Endothelial cell of umbilical vein (primary cell): ENCODE measurements around the gene GRID2. TPM values are rescaled to one million over a fixed set of nuclear protein-coding genes. Genes with fewer than 3 reads are reported as not detected.

ENCODE experiments used
- BruUV-seq: library from RNA; stranded (reverse); fragments of 400-500 nt; replicated peaks from 2 replicates; lab custom pipeline; 2021; lab: Mats Ljungman, UMichigan
- CTCF ChIA-PET: fragments of 300-600, 350-600 bp; sonication (Branson Sonifier 250); formaldehyde crosslinking; loops from one replicate; lab custom pipeline; 2021; ENCODE audit warnings: antibody characterized with exemption, inconsistent platforms; lab: Charles Lee
- POLR2A ChIA-PET: fragments of 300-600, 350-600 bp; sonication (Branson Sonifier 250); formaldehyde crosslinking; loops from one replicate; lab custom pipeline; 2021; ENCODE audit warnings: antibody characterized with exemption, inconsistent platforms; lab: Charles Lee
- DNase-seq: peaks from one replicate; pipeline ENCODE4 v3.0.0-alpha.2; 2011; ENCODE audit warnings: low read depth, low spot score
- FAIRE-seq: peaks from 2 replicates; lab custom pipeline; 2011; peaks lifted over from hg19 to GRCh38; lab: Jason Lieb, UNC
- H2AFZ ChIP-seq: 2 replicates; pipeline ENCODE4 v1.6.0; 2012; ENCODE audit warnings: low read depth, low read length, control low read depth, inconsistent platforms
- H3K27ac ChIP-seq: 2 replicates; pipeline ENCODE4 v1.5.1; 2011; ENCODE audit warnings: low read depth, mild to moderate bottlenecking, control low read depth, low read length, moderate library complexity; ENCODE audit not compliant: insufficient read depth
- H3K27me3 ChIP-seq, 2 experiments: 2 replicates each; pipeline versions ENCODE4 v1.6.0 to v1.6.1; 2011; ENCODE audit warnings: low read length in 2 of 2, mixed read lengths in 1 of 2; ENCODE audit not compliant: control insufficient read depth in 2 of 2, insufficient read depth in 2 of 2
- H3K36me3 ChIP-seq, 2 experiments: 2 replicates in 1 of 2; 3 replicates in 1 of 2; pipeline ENCODE4 v1.5.1; 2011; ENCODE audit warnings: low read length in 2 of 2, mild to moderate bottlenecking in 1 of 2, moderate library complexity in 1 of 2; ENCODE audit not compliant: control insufficient read depth in 2 of 2, insufficient read depth in 2 of 2; ENCODE audit errors: extremely low read depth in 1 of 2
- H3K4me1 ChIP-seq: 3 replicates; pipeline ENCODE4 v1.5.1; 2011; ENCODE audit warnings: mild to moderate bottlenecking, low read length; ENCODE audit not compliant: control insufficient read depth, insufficient read depth; ENCODE audit errors: extremely low read depth
- H3K4me2 ChIP-seq: 2 replicates; pipeline ENCODE4 v1.6.1; 2011; ENCODE audit warnings: low read length, control low read depth, mixed read lengths; ENCODE audit not compliant: insufficient read depth
- H3K4me3 ChIP-seq, 3 experiments: fragments of 200-600 bp in 1 of 3; sonication (generic), shearing (Covaris generic) in 1 of 3; replicated peaks in 1 of 3; 2 replicates each; pipeline ENCODE4 v1.5.1; 2011 to 2016; ENCODE audit warnings: control low read depth in 3 of 3, low read length in 3 of 3, mild to moderate bottlenecking in 2 of 3, inconsistent platforms in 1 of 3, low read depth in 1 of 3, moderate library complexity in 1 of 3; ENCODE audit not compliant: insufficient read depth in 1 of 3
- H3K79me2 ChIP-seq: 2 replicates; pipeline ENCODE4 v1.6.0; 2012; ENCODE audit warnings: low read length, inconsistent platforms; ENCODE audit not compliant: control insufficient read depth, insufficient read depth
- H3K9ac ChIP-seq: replicated peaks from 2 replicates; pipeline ENCODE3; 2011; ENCODE audit warnings: low read length, control low read depth; ENCODE audit not compliant: insufficient read depth; ENCODE audit errors: extremely low read depth
- H3K9me1 ChIP-seq: replicated peaks from 3 replicates; pipeline ENCODE4 v1.6.0; 2011; ENCODE audit warnings: mild to moderate bottlenecking, low read length; ENCODE audit not compliant: control insufficient read depth, insufficient read depth; ENCODE audit errors: extremely low read depth
- H3K9me3 ChIP-seq: replicated peaks from 2 replicates; pipeline ENCODE4 v1.5.1; 2012; ENCODE audit warnings: low read length, inconsistent platforms; ENCODE audit not compliant: control insufficient read depth, insufficient read depth
- H4K20me1 ChIP-seq: replicated peaks from 2 replicates; pipeline ENCODE3; 2011; ENCODE audit warnings: mild to moderate bottlenecking, low read length; ENCODE audit not compliant: control insufficient read depth, insufficient read depth; ENCODE audit errors: extremely low read depth
- EZH2 ChIP-seq: IDR thresholded peaks from 2 replicates; pipeline ENCODE4 v1.6.1; 2012; ENCODE audit warnings: borderline replicate concordance, low read depth, mild to moderate bottlenecking, moderate library complexity, low read length, inconsistent platforms; ENCODE audit not compliant: severe bottlenecking
- FOS ChIP-seq: IDR thresholded peaks from 2 replicates; pipeline ENCODE4 v1.6.1; 2011; ENCODE audit warnings: mild to moderate bottlenecking, low read length, moderate library complexity, borderline replicate concordance; ENCODE audit not compliant: insufficient read depth
- GATA2 ChIP-seq: IDR thresholded peaks from 2 replicates; pipeline ENCODE4 v1.7.0; 2011; ENCODE audit warnings: low read depth, mild to moderate bottlenecking, moderate library complexity, mixed read lengths, low read length; ENCODE audit not compliant: insufficient read length, insufficient read depth
- JUN ChIP-seq: IDR thresholded peaks from 2 replicates; pipeline ENCODE4 v1.6.1; 2011; ENCODE audit warnings: borderline replicate concordance, low read depth; ENCODE audit not compliant: insufficient read length, insufficient read depth
- MYC ChIP-seq: IDR thresholded peaks from one replicate; pipeline ENCODE4 v1.6.1; 2011; ENCODE audit warnings: mild to moderate bottlenecking, low read depth, low read length
- POLR2A ChIP-seq: IDR thresholded peaks from 2 replicates; pipeline ENCODE4 v1.6.1; 2012; ENCODE audit warnings: low read depth, mild to moderate bottlenecking, control low read depth, low read length
- POLR2AphosphoS5 ChIP-seq: IDR thresholded peaks from 2 replicates; pipeline ENCODE4 v1.6.1; 2012; ENCODE audit warnings: low read depth, mild to moderate bottlenecking, control low read depth, low read length, moderate library complexity; ENCODE audit not compliant: insufficient read depth
- dilution Hi-C: fragments of 300-500 bp; cut with MboI; formaldehyde crosslinking; loops from one replicate; pipeline ENCODE4 v1.15.0; 2019; ENCODE audit warnings: low sequenced_read_pairs; ENCODE audit not compliant: extremely low pct_ligation_motif_present
- intact Hi-C: fragments of 100-400 bp; cut with micrococcal nuclease; formaldehyde crosslinking; loops from one replicate; pipeline ENCODE4 v1.10.0; 2022
- polyA plus RNA-seq, 4 experiments: library from polyadenylated mRNA; depleted of rRNA in 3 of 4; stranded (reverse) in 3 of 4; unstranded in 1 of 4; fragments of >200 nt; gene quantifications; 2 replicates each; pipeline versions ENCODE4 v1.2.1 to v1.2.3, GENCODE V29; 2011 to 2012; ENCODE audit warnings: missing spikeins in 1 of 4
- total RNA-seq: library from RNA; stranded (reverse); gene quantifications from 2 replicates; pipeline ENCODE4 v1.2.3, GENCODE V29; 2021
- TF ChIP-seq, protein P1 (sequence below): IDR thresholded peaks from 2 replicates; pipeline ENCODE4 v1.6.1; 2011; ENCODE audit not compliant: insufficient read depth, insufficient read length
- TF ChIP-seq, protein P2 (sequence below), 2 donors: IDR thresholded peaks; 1 replicate in 1 of 2; 2 replicates in 1 of 2; pipeline ENCODE4 v1.5.1; 2011; ENCODE audit warnings: low read length in 2 of 2, mild to moderate bottlenecking in 2 of 2, moderate library complexity in 2 of 2, control low read depth in 1 of 2, inconsistent platforms in 1 of 2, low read depth in 1 of 2; ENCODE audit not compliant: insufficient read depth in 1 of 2; ENCODE audit errors: extremely low read depth in 1 of 2

Gene GRID2
- total and polyA plus RNA-seq, 2 donors (not counting 3 experiments of a cell fraction or from before 2014, with no cell fraction given), result not detected

DNA sequence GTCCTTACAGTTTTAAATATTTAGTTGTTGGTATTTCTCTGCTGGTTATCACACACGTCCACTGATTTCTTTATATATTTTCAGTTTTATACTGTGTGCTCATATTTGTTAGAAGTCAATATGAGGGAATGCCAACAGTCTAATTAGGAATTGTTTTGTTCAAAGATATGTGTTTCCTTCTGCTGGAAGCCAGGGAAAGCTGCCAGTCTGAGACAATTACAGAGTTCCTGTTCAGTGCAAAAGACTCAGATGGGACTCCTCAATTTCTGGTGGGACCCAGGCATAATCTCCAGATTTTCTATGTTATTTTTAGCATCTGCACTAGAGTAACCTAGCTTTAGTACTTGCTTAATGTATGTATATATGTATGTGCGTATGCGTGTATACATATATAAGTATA is 486.0 kb downstream of the GRID2 start:
- Histone ChIP-seq H3K4me3 (no peak overlapping the region), H3K27me3 (no peaks in the 10 kb centered on the region), H3K9me3 (no peaks in the 10 kb centered on the region), H3K27ac (no peak overlapping the region), H3K9ac (no peak overlapping the region), H3K36me3 (no peaks in the 10 kb centered on the region), H3K4me1 (peaks cover 3% of the 10 kb centered on the region), H2AFZ (no peak overlapping the region), H3K79me2 (no peaks in the 10 kb centered on the region), H4K20me1 (no peaks in the 10 kb centered on the region), H3K4me2 (no peak overlapping the region), H3K9me1 (no peaks in the 10 kb centered on the region)
- intact Hi-C loops, result no loop called here
- peak; percentile 45 for DNase-seq
- ChIA-PET POLR2A (no interaction called here), CTCF (no interaction called here)
- no peak for FAIRE-seq
- BruUV-seq, result no TSS peak
- TF ChIP-seq EZH2, result no peak
- TF ChIP-seq JUN, result no peak
- TF ChIP-seq GATA2, result no peak
- TF ChIP-seq, protein P1, sequence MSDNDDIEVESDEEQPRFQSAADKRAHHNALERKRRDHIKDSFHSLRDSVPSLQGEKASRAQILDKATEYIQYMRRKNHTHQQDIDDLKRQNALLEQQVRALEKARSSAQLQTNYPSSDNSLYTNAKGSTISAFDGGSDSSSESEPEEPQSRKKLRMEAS, result no peak
- TF ChIP-seq FOS, result no peak
- no peak for TF ChIP-seq POLR2AphosphoS5
- no peak for TF ChIP-seq POLR2A
- TF ChIP-seq, protein P2, sequence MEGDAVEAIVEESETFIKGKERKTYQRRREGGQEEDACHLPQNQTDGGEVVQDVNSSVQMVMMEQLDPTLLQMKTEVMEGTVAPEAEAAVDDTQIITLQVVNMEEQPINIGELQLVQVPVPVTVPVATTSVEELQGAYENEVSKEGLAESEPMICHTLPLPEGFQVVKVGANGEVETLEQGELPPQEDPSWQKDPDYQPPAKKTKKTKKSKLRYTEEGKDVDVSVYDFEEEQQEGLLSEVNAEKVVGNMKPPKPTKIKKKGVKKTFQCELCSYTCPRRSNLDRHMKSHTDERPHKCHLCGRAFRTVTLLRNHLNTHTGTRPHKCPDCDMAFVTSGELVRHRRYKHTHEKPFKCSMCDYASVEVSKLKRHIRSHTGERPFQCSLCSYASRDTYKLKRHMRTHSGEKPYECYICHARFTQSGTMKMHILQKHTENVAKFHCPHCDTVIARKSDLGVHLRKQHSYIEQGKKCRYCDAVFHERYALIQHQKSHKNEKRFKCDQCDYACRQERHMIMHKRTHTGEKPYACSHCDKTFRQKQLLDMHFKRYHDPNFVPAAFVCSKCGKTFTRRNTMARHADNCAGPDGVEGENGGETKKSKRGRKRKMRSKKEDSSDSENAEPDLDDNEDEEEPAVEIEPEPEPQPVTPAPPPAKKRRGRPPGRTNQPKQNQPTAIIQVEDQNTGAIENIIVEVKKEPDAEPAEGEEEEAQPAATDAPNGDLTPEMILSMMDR (IDR thresholded peaks at IDR 0.05; ENCODE audit: extremely low read depth in 1 of 2, insufficient read depth in 1 of 2, low read depth in 1 of 2, low read length in 2 of 2), result no peak
- TF ChIP-seq MYC, result no peak
- dilution Hi-C loops, result no loop called here
